Activated naive CD8-positive, alpha-beta T cell treated with anti-CD3 and anti-CD28 coated beads, Interleukin-2, amount 50 U/mL, for 16 hours (primary cell): ENCODE measurements around the gene TMEM236.
"Not testable (repeated sequence)": the region's sequence is repeated elsewhere in the genome, so short reads cannot be mapped to it uniquely, and the experiment has no call there.

Source experiments
- DNase-seq: peaks from one replicate; pipeline ENCODE4 v3.0.0-alpha.2; 2020; ENCODE audit warnings: low read depth, low spot score

The TMEM236 gene, protein sequence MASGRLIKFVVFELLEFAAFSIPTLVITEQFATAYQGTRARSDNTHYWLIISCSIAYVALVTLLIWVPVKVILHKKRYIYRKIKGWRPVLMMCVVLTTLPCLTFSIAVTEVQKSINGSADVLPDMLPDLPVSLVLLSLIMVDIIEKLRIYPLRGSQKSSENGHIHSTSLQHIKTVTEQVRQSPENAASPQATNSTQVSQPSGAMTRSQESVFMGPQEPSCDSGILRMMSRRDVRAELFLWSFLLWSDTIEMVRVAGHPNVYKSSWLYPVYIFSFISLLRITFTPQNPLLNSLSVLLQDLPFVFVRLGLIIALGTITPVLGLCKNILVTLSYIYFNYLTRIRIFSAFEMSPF

GRCh38 chr10:17751781-17752445 is at the start of gene TMEM236:
Gene TMEM236, plus strand, starts transcription at chr10:17752201. Its CDS starts 95 bp downstream, at chr10:17752296.
- no peak for DNase-seq

- no peak for DNase-seq
These were observed 48.3 kb upstream of the TMEM236 start for GRCh38 chr10:17703706-17704105.

GRCh38 chr10:17708821-17709220 is 43.2 kb upstream of the TMEM236 start:
- DNase-seq: no peak

DNA sequence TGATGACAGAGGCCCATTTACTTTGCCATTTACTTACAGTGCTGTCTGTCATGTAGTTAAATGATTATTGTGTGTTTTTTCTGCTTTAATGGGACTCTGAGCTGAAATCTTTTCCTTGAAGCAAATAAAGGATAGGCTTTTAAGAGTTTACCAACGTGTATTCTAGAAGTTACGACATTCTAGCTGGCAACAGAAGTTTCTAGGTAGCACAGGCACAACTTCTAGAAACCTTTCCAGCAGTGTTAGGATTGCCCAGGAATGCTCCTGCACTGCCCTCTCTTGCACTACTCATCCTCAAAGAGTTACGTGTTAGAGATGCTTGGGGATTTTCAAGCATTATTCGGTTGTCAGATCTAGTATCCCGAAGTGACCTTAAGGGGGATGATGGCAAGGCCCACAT is 42.5 kb upstream of the TMEM236 start:
- no peak for DNase-seq

GRCh38 chr10:17710181-17710580 is 41.8 kb upstream of the TMEM236 start:
- DNase-seq: no peak

DNA sequence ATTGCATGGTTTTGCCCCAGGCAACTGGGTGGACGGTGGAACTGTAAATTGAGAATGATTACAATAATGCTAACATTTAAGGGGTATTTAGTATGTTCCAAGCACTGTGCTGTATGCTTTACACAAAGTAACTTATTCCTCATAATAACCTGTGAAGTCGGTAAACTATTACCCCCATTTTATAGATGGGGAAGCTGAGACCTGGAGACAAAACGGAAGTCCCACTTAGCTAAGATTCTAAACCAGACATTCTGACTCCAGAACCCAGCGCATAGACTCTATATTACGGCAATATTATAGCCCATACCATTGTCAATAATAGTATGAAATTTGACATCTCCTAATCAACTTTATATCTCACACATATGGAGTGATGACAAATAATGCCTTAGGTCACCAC is 39.9 kb upstream of the TMEM236 start:
- no peak for DNase-seq

DNA sequence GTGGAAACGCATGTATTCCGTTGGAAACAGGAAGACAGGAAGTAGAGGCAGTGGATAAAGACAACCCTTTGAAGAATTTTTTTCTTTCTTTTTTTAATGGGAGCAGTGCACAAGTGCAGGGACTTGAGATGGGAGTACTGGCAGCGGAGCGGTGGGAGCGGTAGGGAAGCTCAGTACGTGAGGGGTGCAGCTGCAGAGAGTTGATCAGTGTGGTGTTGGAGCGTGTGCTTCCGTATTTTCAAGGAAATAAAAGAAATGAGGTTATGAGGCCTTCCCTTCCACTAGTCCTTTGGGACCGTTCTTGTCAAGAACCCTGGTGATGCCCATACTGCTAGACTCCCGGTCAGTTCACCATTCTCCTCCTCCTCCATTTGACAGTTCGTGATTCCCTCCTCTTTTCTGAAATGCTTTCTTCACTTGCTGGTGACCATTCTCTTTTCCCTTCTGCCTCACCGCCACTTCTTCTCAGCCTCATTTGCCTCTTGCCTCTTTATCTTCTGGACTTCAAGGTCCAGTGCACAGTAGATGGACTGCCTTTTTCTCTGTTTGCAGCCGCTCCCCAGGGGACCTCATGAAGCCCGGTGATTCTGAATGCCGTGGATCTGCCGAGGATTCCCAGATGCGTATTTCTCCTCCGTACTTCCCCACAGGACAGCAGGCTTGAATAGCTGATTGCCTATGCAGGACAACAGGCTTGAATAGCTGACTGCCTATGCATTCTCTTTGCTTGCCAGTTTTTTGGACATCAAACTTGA is 39.1 kb upstream of the TMEM236 start:
- DNase-seq: no peak

DNA sequence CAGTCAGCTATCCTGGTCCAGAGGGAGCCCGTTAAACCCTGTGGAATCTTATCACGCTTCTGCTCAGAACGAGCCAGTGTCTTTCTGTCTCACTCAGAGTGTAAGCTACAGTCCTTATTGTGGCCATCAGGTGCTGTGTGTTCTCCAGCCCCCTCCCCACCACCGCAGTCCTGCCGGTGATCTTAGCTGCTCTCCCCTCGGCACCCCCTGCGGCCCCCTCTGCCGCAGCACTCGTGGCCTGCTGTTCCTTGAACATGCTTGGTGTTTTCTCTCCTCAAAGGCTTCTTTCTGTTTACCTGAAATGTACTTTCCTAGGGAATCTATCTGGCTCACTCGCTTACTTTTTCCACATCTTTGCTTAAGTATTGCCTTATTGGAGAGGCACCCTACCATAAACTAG is 38.2 kb upstream of the TMEM236 start:
- no peak for DNase-seq

- no peak for DNase-seq
These were observed 35.8 kb upstream of the TMEM236 start for GRCh38 chr10:17716161-17716560.

GRCh38 chr10:17722317-17723014 is 29.5 kb upstream of the TMEM236 start:
- DNase-seq: not testable (repeated sequence)

DNA sequence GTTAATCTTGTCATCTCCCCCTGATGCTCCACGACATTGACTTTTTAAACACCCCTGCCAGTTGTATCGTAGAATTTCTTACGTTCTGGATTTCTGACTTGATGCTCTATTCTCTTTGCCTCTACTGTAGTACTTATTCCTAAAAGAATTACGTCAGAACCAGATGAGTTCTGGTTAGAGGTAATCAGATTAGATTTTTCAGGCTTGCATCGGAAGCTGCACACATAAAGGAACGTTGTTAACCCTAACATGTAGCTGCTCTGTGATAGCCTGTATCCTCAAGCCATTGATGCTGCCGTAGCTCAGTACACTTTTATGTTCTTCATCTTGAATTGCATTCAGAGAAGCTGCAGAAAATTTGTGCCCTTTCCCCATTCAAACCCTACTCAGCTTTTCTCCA is 26.3 kb upstream of the TMEM236 start:
- no peak for DNase-seq

GRCh38 chr10:17729630-17730029 is 22.4 kb upstream of the TMEM236 start:
- DNase-seq: no peak

GRCh38 chr10:17730667-17731066 is 21.3 kb upstream of the TMEM236 start:
- no peak for DNase-seq

DNA sequence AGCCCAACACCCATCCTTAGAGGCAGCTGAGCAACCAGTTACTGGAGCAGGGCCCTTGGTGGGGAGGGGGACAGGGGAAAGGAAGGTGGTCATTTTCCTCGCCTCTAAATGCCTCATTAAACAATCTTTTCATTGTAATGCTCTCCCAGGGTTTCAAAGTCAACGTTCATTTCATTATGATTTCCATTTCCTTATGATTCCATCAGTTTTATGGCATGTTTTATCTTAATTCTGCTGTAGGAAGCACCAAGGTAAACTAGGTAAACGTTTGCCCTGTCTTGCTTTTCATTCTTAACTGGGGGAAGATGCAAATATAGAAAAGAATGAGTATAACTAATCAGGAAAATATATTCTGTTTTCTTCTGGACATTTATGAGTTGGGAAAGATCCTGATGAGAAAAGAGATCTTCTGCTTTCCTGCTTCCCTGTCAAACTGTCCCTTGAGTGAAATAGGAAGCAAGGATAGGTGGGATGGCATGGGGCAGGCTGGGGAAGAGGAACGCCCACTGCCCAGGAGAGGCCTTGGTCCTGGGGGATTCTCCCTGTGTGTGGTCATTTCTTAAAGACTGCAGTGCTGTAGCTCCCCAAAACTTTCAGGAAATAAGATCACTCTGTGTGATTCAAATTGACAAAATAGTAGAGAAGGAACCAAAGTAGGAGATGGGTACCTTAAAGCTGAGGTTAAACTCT is 20.5 kb upstream of the TMEM236 start:
- DNase-seq: no peak

DNA sequence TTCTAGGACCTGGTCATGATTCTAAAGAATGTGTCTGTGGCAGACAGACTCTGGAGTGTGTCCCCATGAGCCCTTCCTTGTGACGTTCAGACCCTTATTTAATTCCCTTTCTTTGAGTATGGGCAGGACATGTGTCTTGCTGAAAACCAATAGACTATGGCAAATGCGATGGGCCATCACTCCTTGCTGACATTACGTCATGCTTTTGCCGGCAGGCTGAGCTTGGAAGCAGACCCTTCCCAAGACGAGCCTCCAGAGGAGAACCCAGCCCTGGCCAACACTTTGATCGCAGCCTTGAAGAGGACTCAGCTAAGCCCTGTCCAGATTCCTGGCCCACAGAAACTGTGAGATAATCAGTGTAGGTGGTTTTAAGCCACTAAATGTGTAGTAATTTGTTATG is 18.4 kb upstream of the TMEM236 start:
- DNase-seq: no peak

DNA sequence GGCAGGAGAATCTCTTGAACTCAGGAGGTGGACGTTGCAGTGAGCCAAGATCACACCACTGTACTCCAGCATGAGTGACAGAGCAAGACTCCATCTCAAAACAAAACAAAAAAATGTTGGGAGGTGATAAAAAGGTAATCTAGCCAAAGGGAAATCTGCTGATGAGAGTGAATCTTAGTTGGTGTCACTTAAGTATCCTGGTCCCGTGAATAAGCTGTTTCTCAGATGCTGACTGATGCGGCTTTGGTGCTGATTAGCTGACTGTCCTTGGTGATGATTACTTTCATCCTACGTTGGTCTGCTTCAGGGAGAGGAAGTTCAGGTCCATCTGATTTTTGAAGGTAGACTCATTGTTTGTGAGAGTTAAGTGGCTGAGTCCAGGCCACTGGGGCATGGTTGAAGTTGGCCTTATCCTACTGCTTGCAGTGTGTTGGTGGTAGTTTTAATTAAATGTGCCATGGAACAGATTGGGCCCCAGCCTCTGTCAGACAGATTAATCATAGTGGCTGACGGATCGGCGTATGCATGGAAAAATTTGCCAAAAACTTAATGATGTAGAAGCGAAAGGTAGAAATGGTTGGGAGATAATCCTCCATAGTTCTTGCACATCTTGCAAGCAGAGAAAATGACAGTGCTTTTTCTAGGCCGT is 17.4 kb upstream of the TMEM236 start:
- DNase-seq: no peak

DNA sequence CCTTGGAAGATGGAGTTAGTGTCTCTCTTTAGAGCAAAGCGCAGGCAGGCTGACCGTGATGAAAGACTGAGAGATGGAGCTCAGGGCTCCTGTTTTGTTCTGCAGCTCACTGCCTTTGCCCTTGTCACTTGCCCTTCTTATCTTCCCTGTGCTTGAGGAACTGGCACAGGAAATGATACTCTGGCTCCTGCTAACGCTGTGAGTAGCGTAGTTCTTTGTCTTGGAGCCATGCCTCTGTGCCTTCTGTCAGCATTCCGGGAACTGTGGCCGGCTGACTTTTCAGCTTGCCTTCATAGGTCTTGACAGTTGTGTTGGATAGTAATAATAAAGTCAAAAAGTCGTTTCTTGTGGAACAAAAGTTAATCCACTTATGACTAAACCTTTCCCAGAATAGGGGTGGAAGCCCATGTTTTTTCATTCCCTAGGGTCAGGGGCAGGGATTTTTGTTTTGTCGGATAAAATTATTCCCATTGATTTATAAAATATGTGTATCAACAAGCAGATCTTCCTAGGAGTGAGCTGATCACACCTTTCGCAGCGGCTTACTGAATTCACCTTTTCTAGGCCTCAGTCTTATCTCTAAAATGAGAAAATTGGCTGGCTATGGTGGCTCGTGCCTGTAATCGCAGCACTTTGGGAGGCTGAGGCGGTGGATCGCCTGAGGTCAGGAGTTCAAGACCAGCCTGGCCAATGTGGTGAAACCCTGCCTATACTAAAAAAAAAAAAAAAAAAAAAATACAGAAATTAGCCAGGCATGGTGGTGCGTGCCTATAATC is 16.6 kb upstream of the TMEM236 start:
- no peak for DNase-seq

GRCh38 chr10:17736223-17736622 is 15.8 kb upstream of the TMEM236 start:
- DNase-seq: no peak

- no peak for DNase-seq
These were observed 14.7 kb upstream of the TMEM236 start for GRCh38 chr10:17737027-17737965.
